HCT116 (cell line): ENCODE results near the gene XIAP.

Experiments
- CTCF ChIP-seq, 3 experiments: fragments of 200-600 bp in 1 of 3; sonication (generic) in 1 of 3; IDR thresholded peaks in 2 of 3; conservative IDR thresholded peaks in 1 of 3; 2 replicates each; pipeline ENCODE4 v1.5.1; 2012 to 2017; ENCODE audit warnings: low read depth in 2 of 3, low read length in 2 of 3, antibody characterized with exemption in 1 of 3, borderline replicate concordance in 1 of 3, control low read depth in 1 of 3, mild to moderate bottlenecking in 1 of 3, mixed read lengths in 1 of 3, mixed run types in 1 of 3, moderate library complexity in 1 of 3; ENCODE audit not compliant: insufficient read depth in 1 of 3
- RAD21 ChIP-seq: IDR thresholded peaks from 2 replicates; pipeline ENCODE4 v1.6.1; 2012; ENCODE audit warnings: low read depth, mild to moderate bottlenecking
- SP1 ChIP-seq: IDR thresholded peaks from 2 replicates; pipeline ENCODE4 v1.6.1; 2012; ENCODE audit warnings: low read depth

- TF ChIP-seq RAD21 (no peak), SP1 (no peak), CTCF (IDR thresholded peaks at IDR 0.05 in 2 of 3, conservative IDR thresholded peaks at IDR 0.05 in 1 of 3; ENCODE audit: borderline replicate concordance in 1 of 3, insufficient read depth in 1 of 3, low read depth in 2 of 3, low read length in 2 of 3) (no peak)
These were observed 102.2 kb downstream of the XIAP start for GRCh38 chrX:123962006-123962467.
